C4-2B (cell line): ENCODE results near the gene AGBL2.

Source experiments
- CTCF ChIP-seq: fragments of 450-650 bp; conservative IDR thresholded peaks from 2 replicates; pipeline ENCODE4 v1.5.1; 2017; ENCODE audit warnings: mild to moderate bottlenecking
- ZFX ChIP-seq: fragments of 450-650 bp; IDR thresholded peaks from 2 replicates; pipeline ENCODE4 v1.6.1; 2017

GRCh38 chr11:47668665-47669064 lies 46.5 kb downstream of the AGBL2 start:
- no peak for TF ChIP-seq CTCF
- no peak for TF ChIP-seq ZFX
